WTC11 (cell line): Measurements from ENCODE around the gene CLMN. TPM values are rescaled to one million over a fixed set of nuclear protein-coding genes. Genes with fewer than 3 reads are reported as not detected.

ENCODE experiments used
- ATAC-seq: fragments of 200-7000 bp; cut with Tn5 transposase; 2 replicates; pipeline ENCODE4 v1.10.0; 2021; ENCODE audit warnings: mild to moderate bottlenecking, moderate library complexity
- CTCF ChIA-PET: fragments of 300-600 bp; sonication (Branson Sonifier 250); formaldehyde crosslinking; loops from one replicate; lab custom pipeline; 2021; ENCODE audit warnings: antibody characterized with exemption; lab: Charles Lee
- POLR2A ChIA-PET: fragments of 350-600 bp; sonication (Branson Sonifier 250); formaldehyde crosslinking; loops from one replicate; lab custom pipeline; 2021; ENCODE audit warnings: antibody characterized with exemption; lab: Charles Lee
- DNase-seq: peaks from one replicate; pipeline ENCODE4 v3.0.0; 2021; ENCODE audit warnings: low spot score
- H3K27ac Mint-ChIP-seq: 2 replicates; pipeline ENCODE4 v1.8.0; 2021; ENCODE audit warnings: mixed read lengths
- H3K27me3 Mint-ChIP-seq: 2 replicates; pipeline ENCODE4 v1.8.0; 2021; ENCODE audit warnings: low read depth, mild to moderate bottlenecking, moderate library complexity, mixed read lengths
- H3K36me3 Mint-ChIP-seq: 2 replicates; pipeline ENCODE4 v1.8.0; 2021; ENCODE audit warnings: mixed read lengths
- H3K4me1 Mint-ChIP-seq: 2 replicates; pipeline ENCODE4 v1.8.0; 2022; ENCODE audit warnings: mixed read lengths
- H3K4me3 Mint-ChIP-seq: 2 replicates; pipeline ENCODE4 v1.8.0; 2021; ENCODE audit warnings: mild to moderate bottlenecking, moderate library complexity, mixed read lengths
- H3K9me3 Mint-ChIP-seq: 2 replicates; pipeline ENCODE4 v1.8.0; 2021; ENCODE audit warnings: mixed read lengths
- TCF7 ChIP-seq: sonication (generic); formaldehyde crosslinking; IDR thresholded peaks from 2 replicates; pipeline ENCODE4 v1.8.0; 2022; ENCODE audit warnings: mild to moderate bottlenecking, low read depth, missing genetic modification reagents, moderate library complexity
- ZNF317 ChIP-seq: sonication (generic); formaldehyde crosslinking; IDR thresholded peaks from 2 replicates; pipeline ENCODE4 v1.8.1; 2023; ENCODE audit warnings: low read depth, mild to moderate bottlenecking, moderate library complexity, missing genetic modification reagents, borderline replicate concordance
- microRNA-seq: library from miRNA; unstranded; fragments of <30 nt; microRNA quantifications from one replicate; pipeline ENCODE4 v1.2.0, GENCODE V29; 2022; ENCODE audit warnings: borderline number of aligned reads
- total RNA-seq: library from RNA; stranded (reverse); gene quantifications from 3 replicates; pipeline ENCODE4 v1.2.3, GENCODE V29; 2021

CLMN gene
- total RNA-seq, 1 experiment from 2014 or later = 12.2 TPM

DNA sequence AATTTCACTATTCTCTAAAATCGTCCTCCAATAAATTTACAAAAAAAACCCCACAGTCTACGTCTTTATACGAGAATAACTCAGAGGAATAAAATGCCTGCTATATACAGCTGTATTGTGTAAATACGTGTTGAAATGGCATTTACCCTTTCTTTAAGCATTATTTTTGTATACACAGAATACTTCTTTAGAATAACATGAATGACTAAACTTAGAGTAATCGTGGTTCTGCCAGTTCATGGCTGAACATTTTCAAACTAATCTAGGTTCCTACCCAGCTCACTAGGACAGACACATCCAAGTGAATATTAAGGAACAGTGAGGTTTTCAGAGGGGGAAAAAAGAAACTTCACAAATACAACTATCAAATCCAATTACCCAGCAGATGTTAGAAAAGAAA, 186.9 kb downstream of the CLMN start:
- Mint-ChIP-seq H3K9me3 (no peaks in the 10 kb centered on the region), H3K4me1 (peaks cover 32% of the 10 kb centered on the region), H3K27me3 (no peaks in the 10 kb centered on the region), H3K4me3 (no peak overlapping the region)
- CTCF ChIA-PET = no interaction called here
- TF ChIP-seq TCF7 (CRISPR knock-in tag) (no peak), ZNF317 (no peak)
- TF ChIP-seq, all 79 proteins: peak for 0
- POLR2A ChIA-PET = no interaction called here
- H3K27ac Mint-ChIP-seq = no peak overlapping the region
- DNase-seq = no peak
- peaks cover 12% of the 10 kb centered on the region for H3K36me3 Mint-ChIP-seq
- ATAC-seq = no peak

Small RNA genes within 50 kb of the gene (microRNA-seq; reads per million reads assigned to microRNA genes)
- 3.5 reads per million, percentile 4 among the genes with 10 or more reads in this experiment for gene MIR3173

Other genes starting within 250 kb of the CLMN start
- 56.0 to 62.0 TPM (median 56.5 TPM) in 3 replicates for gene DICER1, start 162.4 kb downstream of the CLMN start, total RNA-seq
- gene SYNE3, start 196.7 kb upstream of the CLMN start, total RNA-seq = 0.21 to 0.34 TPM (median 0.24 TPM) in 3 replicates
- gene GLRX5, start 215.1 kb upstream of the CLMN start, total RNA-seq = 72.8 to 78.3 TPM (median 76.2 TPM) in 3 replicates